Natural killer cell (primary cell): Measurements from ENCODE around the gene DOCK2. TPM values are rescaled to one million over a fixed set of nuclear protein-coding genes. Genes with fewer than 3 reads are reported as not detected.

Experiments
- ATAC-seq, 3 donors: fragments of 150-1000 bp in 2 of 3; fragments of 200-7000 bp in 1 of 3; cut with Tn5 transposase; 1 replicate in 1 of 3; 2 replicates in 2 of 3; pipeline ENCODE4 v1.10.0; 2021; ENCODE audit warnings: mild to moderate bottlenecking in 2 of 3, moderate library complexity in 2 of 3
- DNase-seq, 2 donors: peaks; one replicate each; pipeline versions ENCODE4 v3.0.0 to v3.0.0-alpha.2; 2013 to 2021; ENCODE audit warnings: mixed read lengths in 1 of 2
- H3K27ac ChIP-seq: one replicate; pipeline ENCODE4 v1.5.1; 2013; ENCODE audit warnings: mild to moderate bottlenecking, low read length
- H3K27me3 ChIP-seq: one replicate; pipeline ENCODE4 v1.6.1; 2013; ENCODE audit warnings: low read length; ENCODE audit not compliant: control insufficient read depth, insufficient read depth
- H3K36me3 ChIP-seq: one replicate; pipeline ENCODE4 v1.6.1; 2013; ENCODE audit warnings: low read length; ENCODE audit not compliant: control insufficient read depth, insufficient read depth
- H3K4me1 ChIP-seq: one replicate; pipeline ENCODE4 v1.6.1; 2013; ENCODE audit warnings: low read length; ENCODE audit not compliant: control insufficient read depth, insufficient read depth
- H3K4me3 ChIP-seq: one replicate; pipeline ENCODE4 v1.5.1; 2013; ENCODE audit warnings: low read length
- H3K9me3 ChIP-seq: one replicate; pipeline ENCODE4 v1.6.1; 2013; ENCODE audit warnings: low read length; ENCODE audit not compliant: control insufficient read depth, insufficient read depth
- H3K27ac Mint-ChIP-seq, 2 donors: one replicate each; pipeline ENCODE4 v1.8.0; 2022; ENCODE audit warnings: mild to moderate bottlenecking in 2 of 2, mixed read lengths in 2 of 2, moderate library complexity in 1 of 2
- H3K27me3 Mint-ChIP-seq, 2 donors: one replicate each; pipeline ENCODE4 v1.8.0; 2022; ENCODE audit warnings: low read depth in 2 of 2, mixed read lengths in 2 of 2
- H3K36me3 Mint-ChIP-seq: one replicate; pipeline ENCODE4 v1.8.0; 2022; ENCODE audit warnings: mixed read lengths
- H3K4me1 Mint-ChIP-seq, 2 donors: one replicate each; pipeline ENCODE4 v1.8.0; 2022; ENCODE audit warnings: mixed read lengths in 2 of 2
- H3K4me3 Mint-ChIP-seq: one replicate; pipeline ENCODE4 v1.8.0; 2022; ENCODE audit warnings: mild to moderate bottlenecking, moderate library complexity, mixed read lengths
- H3K9me3 Mint-ChIP-seq, 2 donors: one replicate each; pipeline ENCODE4 v1.8.0; 2022; ENCODE audit warnings: mixed read lengths in 2 of 2
- CTCF ChIP-seq: fragments of 200-600 bp; IDR thresholded peaks from one replicate; pipeline ENCODE4 v1.8.0; 2022; ENCODE audit warnings: antibody characterized with exemption
- WGBS: methylation state at CpG from one replicate; pipeline ENCODE4 v1.1.7; 2013; ENCODE audit warnings: missing lambda C conversion rate; ENCODE audit not compliant: insufficient coverage; 5-methylcytosine and 5-hydroxymethylcytosine counted together
- intact Hi-C: fragments of 100-400 bp; cut with micrococcal nuclease; formaldehyde crosslinking; loops from one replicate; pipeline ENCODE4 v1.14.2; 2022
- total RNA-seq, 4 donors: library from RNA; stranded (reverse); fragments of 120-200 nt in 1 of 4; gene quantifications; one replicate each; pipeline versions ENCODE4 v1.2.3 to v1.2.4, GENCODE V29; 2013 to 2022

Gene DOCK2
- total RNA-seq, 3 donors from 2014 or later (not counting 1 experiment from before 2014, with no cell fraction given): 317 to 361 (median 320) TPM

GRCh38 chr5:170057311-170057710 lies 420.2 kb downstream of the DOCK2 start:
- H3K4me1 Mint-ChIP-seq: no peaks in the 10 kb centered on the region
- no peak overlapping the region for H3K27ac ChIP-seq
- H3K36me3 Mint-ChIP-seq: peaks cover 18% of the 10 kb centered on the region
- 99% methylated on average over 11 of the region's 11 CpGs for WGBS
- no peak overlapping the region for H3K4me3 ChIP-seq
- ATAC-seq (no peak), DNase-seq (no peak)
- no peaks in the 10 kb centered on the region for H3K27me3 Mint-ChIP-seq
- no peak for TF ChIP-seq CTCF
- no peaks in the 10 kb centered on the region for H3K9me3 ChIP-seq
- intact Hi-C loops: no loop called here
- no peak overlapping the region for H3K4me3 Mint-ChIP-seq
- no peaks in the 10 kb centered on the region for H3K9me3 Mint-ChIP-seq
- H3K27ac Mint-ChIP-seq: no peak overlapping the region
- no peaks in the 10 kb centered on the region for H3K27me3 ChIP-seq
- peaks cover 85% of the 10 kb centered on the region for H3K36me3 ChIP-seq
- no peaks in the 10 kb centered on the region for H3K4me1 ChIP-seq

GRCh38 chr5:170059221-170059620 lies 422.1 kb downstream of the DOCK2 start:
- Histone ChIP-seq H3K27ac (no peak overlapping the region), H3K9me3 (no peaks in the 10 kb centered on the region), H3K4me3 (no peak overlapping the region), H3K4me1 (no peaks in the 10 kb centered on the region), H3K36me3 (peaks cover 73% of the 10 kb centered on the region), H3K27me3 (no peaks in the 10 kb centered on the region)
- Mint-ChIP-seq H3K4me3 (no peak overlapping the region), H3K36me3 (peaks cover 18% of the 10 kb centered on the region), H3K27me3 (no peaks in the 10 kb centered on the region), H3K9me3 (no peaks in the 10 kb centered on the region), H3K4me1 (no peaks in the 10 kb centered on the region), H3K27ac (no peak overlapping the region)
- ATAC-seq: no peak
- intact Hi-C loops: no loop called here
- no peak for DNase-seq
- 94% methylated on average over 1 of the region's 1 CpG for WGBS
- no peak for TF ChIP-seq CTCF

GRCh38 chr5:170067152-170067551 lies 430.1 kb downstream of the DOCK2 start:
- H3K27me3 ChIP-seq: no peaks in the 10 kb centered on the region
- DNase-seq: no peak
- no peak overlapping the region for H3K4me3 ChIP-seq
- no peaks in the 10 kb centered on the region for H3K4me1 ChIP-seq
- Mint-ChIP-seq H3K4me3 (no peak overlapping the region), H3K27me3 (no peaks in the 10 kb centered on the region), H3K36me3 (peaks cover 15% of the 10 kb centered on the region), H3K9me3 (no peaks in the 10 kb centered on the region), H3K4me1 (no peaks in the 10 kb centered on the region), H3K27ac (peak overlapping the region in 1 of 2 donors; percentile 13)
- no peak for TF ChIP-seq CTCF
- intact Hi-C loops: no loop called here
- H3K36me3 ChIP-seq: peaks cover 44% of the 10 kb centered on the region
- H3K27ac ChIP-seq: no peak overlapping the region
- H3K9me3 ChIP-seq: no peaks in the 10 kb centered on the region
- ATAC-seq: no peak

GRCh38 chr5:170067574-170068170 lies 430.6 kb downstream of the DOCK2 start:
- WGBS: 89% methylated on average over 3 of the region's 4 CpGs

More at GRCh38 chr5:170067574-170068170, 430.6 kb downstream of the DOCK2 start:
- intact Hi-C loops: no loop called here
- peak overlapping the region in 1 of 2 donors; percentile 17 for H3K27ac Mint-ChIP-seq
- H3K27ac ChIP-seq: no peak overlapping the region
- H3K27me3 ChIP-seq: no peaks in the 10 kb centered on the region
- DNase-seq (no peak), ATAC-seq (no peak)
- H3K36me3 Mint-ChIP-seq: peaks cover 15% of the 10 kb centered on the region
- no peaks in the 10 kb centered on the region for H3K9me3 ChIP-seq
- peaks cover 43% of the 10 kb centered on the region for H3K36me3 ChIP-seq
- H3K27me3 Mint-ChIP-seq: no peaks in the 10 kb centered on the region
- H3K4me1 Mint-ChIP-seq: no peaks in the 10 kb centered on the region
- H3K4me3 Mint-ChIP-seq: no peak overlapping the region
- no peaks in the 10 kb centered on the region for H3K9me3 Mint-ChIP-seq
- no peak for TF ChIP-seq CTCF
- no peak overlapping the region for H3K4me3 ChIP-seq
- H3K4me1 ChIP-seq: no peaks in the 10 kb centered on the region
